ENCODE data around the gene MYLIP.
"Not testable (repeated sequence)": the region's sequence is repeated elsewhere in the genome, so short reads cannot be mapped to it uniquely, and the experiment has no call there.

The MYLIP gene

DNA sequence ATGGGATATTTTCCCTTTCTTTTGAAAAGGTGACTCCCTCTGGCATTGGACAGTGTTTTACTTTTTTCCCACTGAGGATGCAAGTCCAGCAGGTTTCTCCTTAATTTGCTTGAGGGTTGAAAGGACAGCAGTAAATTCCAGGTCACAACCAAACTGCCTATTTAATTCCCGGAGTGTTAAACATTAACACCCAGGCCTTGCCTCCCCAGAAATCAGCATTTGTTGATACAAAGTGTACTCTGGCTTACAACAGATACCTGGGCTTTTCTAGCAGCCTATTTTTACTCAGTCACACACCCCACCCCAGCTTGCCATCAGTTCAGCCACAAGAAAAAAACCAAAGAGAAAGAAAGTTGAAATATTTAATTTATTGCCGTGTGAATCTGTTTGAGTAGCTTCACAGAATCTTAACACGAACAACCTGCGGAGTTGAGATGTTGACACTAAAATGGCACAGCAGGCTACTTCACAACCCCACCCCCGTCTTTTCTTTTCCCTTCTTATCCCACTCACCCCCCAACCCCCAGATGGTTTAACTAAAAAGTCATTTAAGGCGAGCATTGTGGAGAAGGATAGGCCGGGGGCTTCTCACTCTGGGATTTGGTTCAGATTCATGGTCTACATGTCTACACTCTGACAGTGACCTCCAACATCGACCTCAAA, 45.7 kb downstream of the MYLIP start:
- no peak for DNase-seq (ENCODE audit: low spot score)

DNA sequence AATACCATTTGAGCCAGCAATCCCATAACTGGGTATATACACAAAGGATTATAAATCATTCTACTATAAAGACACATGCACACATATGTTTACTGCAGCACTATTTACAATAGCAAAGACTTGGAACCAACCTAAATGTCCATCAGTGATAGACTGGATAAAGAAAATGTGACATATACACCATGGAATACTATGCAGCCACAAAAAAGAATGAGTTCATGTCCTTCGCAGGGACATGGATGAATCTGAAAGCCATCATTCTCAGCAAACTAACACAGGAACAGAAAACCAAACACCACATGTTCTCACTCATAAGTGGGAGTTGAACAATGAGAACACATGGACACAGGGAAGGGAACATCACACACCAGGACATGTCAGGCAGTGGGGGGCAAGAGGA, 47.7 kb downstream of the MYLIP start:
- DNase-seq (ENCODE audit: low spot score) = not testable (repeated sequence)

DNA sequence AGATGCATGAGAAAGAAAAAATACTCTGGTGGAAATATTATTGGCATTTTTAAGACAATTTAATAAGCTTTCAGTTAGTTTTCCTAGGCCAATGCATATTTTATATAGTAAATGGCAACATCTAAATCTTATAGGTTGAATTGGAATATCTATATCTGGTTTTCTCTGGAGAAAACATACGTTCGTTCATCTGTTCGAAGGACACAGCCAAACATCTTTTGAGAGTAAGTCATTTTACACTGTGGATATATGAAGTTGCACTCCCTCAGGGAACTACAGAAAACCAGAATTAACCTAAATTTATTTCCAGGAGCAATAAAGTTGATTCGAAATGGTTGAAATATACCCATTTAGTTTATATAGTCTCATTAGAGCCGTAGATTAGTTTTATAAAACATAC, 49.0 kb downstream of the MYLIP start:
- no peak for DNase-seq (ENCODE audit: low spot score)

DNA sequence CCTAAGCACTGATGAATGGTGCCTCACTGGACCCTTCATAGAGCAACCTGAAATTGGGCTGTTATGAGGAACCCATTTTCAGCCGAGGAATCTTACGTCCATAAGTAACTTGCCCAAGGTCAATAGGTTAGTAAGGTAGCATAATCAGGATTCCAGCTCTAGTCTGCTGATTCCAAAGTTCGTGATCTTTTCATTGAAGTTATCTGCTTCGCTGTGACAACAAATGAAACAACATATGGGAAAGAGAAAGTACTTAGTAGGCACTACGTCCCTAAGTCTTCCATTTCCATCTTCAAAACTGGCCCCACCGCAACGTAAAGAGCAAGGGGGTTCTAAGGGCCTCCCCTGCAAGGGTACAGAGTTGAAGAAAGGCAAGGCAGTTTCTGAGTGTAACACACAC, 49.5 kb downstream of the MYLIP start:
- no peak for DNase-seq (ENCODE audit: low spot score)

DNA sequence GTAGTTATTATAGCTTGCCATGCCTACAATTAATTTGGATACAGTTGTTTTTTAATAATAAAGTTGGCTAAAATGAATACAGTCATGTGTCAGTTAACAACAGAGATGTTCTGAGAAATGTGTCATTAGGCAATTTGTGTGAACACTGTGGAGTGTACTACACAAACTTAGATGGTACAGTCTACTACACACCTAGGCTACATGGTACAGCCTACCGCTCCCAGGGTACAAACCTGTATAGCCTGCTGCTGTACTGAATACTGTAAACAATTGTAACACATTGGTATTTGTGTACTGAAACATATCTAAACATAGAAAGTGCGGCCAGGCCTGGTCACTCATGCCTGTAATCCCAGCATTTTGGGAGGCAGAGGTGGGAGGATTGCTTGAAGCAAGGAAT, 50.2 kb downstream of the MYLIP start:
- no peak for DNase-seq (ENCODE audit: low spot score)

DNA sequence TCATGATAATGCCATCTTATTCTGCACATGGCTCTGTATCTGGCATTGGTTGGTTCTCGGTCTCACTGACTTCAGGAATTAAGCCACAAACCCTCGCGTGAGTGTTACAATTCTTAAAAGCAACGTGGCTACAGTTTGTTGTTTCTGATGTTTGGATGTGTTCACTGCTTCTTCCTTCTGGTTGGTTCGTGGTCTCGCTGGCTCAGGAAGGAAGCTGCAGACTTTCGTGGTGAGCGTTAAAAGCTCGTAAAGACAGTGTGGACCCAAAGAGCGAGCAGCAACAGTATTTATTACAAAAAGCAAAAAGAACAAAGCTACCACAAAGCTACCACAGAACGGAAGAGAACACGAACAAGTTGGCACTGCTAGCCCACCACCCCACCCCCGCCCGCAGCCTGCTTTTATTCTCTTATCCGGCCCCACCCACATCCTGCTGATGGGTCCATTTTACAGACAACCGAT, 51.1 kb downstream of the MYLIP start:
- DNase-seq (ENCODE audit: low spot score) = no peak

DNA sequence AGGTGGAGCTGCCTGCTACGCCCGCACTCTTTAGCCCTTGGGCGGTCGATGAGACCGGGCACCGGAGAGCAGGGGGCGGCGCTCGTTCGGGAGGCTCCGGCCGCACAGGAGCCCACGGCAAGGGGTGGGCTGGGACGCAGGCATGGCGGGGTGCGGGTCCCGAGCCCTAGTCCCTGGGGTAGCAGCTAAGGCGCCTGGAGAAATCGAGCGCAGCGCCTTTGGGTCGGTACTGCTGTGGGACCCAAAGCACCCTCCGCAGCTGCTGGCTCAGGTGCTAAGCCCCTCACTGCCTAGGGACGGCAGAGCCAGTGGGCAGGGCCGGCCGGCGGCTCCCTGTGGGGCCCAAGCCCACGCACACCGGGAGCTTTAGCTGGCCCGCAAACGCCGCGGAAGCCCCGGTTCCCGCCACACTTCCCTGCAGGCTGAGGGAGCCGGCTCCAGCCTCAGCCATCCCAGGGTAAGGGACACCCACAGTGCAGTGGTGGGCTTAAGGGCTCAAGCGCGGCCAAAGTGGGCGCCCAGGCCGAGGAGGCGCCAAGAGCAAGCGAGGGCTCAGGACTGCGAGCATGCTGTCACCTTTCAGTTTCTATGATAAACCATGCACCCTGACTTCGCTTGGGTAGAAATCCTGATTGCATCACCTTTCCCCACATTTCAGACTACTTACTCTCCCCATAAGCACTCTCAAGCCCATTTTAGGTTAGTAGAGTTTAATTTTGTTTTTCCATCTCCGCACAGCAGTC, 52.0 kb downstream of the MYLIP start:
- DNase-seq (ENCODE audit: low spot score) = no peak

DNA sequence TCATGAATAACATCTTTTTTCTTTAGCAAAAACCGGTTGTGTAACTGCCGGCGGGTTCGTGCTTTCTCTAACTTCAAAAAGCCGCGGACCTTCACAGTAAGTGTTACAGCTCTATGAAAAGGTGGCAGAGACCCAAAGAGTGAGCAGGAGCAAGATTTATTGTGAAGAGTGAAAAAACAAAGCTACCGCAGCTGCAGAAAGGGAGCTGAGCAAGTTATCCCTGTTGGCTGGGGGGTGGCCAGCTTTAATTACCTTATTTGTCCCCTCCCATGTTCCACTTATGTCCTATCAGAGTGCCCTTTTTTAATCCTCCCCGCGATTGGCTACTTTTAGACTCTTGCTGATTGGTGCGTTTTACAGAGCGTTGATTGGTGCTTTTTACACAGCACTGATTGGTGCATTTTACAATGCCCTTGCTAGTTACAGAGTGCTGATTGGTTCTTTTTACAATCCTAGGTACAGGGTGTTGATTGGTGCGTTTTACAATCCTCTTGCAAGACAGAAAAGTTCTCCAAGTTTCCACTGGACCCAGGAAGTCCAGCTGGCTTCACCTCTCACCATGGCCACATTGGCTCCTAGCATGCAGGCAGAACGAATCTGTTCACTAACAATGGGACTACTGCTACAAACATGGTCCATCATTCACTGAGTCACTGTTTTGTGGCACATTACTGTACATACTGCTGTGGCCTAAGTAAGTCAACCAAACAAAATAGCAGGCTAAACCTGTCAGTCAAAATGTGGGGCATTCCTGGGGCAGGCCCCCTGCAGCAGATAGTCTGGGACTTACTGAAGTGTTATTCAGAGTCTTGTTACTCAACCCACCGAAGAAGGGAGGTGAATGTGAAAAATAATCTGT, 52.8 kb downstream of the MYLIP start:
- DNase-seq (ENCODE audit: low spot score) = no peak

DNA sequence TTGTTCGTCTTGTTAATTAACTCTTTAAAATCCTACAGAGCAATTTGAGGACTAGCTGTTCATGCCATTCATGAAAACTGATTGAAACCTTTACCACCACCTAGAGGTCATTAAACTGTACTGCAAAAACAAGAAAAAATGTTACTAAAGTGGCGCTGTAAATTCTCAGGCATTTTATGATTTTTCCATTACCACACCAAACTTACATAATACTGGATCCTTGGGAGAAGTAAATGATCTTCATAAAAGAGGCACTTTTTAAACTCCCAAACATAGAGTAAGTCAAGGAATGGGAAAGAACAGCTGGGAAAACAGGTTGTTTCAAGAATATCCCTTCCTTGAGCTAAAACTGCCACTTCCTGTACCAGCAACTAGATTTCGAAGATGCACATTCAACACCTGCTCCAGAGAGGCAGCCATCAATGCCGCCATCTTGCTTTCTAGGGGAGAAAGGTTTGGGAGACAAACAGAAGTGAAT, 54.3 kb downstream of the MYLIP start:
- DNase-seq (ENCODE audit: low spot score) = no peak

DNA sequence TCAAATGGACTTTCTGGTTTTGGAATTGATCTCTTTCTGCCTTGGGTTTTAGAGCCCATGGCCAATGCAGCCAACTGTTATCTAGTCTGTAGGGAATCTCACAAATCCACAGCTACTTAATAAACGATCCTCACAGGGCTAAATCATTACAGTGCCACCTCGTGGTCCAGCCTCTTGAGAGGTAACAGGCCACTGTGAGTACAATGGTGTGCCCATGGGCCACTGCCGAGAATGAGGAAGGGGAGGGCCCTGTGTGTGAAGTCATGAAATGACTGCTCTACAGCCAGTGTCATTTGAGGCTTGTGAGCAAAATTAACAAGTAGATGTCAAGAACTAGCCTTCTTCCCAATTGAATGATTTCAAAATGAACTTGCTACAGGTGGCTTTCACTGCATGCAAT, 55.2 kb downstream of the MYLIP start:
- DNase-seq (ENCODE audit: low spot score) = no peak

DNA sequence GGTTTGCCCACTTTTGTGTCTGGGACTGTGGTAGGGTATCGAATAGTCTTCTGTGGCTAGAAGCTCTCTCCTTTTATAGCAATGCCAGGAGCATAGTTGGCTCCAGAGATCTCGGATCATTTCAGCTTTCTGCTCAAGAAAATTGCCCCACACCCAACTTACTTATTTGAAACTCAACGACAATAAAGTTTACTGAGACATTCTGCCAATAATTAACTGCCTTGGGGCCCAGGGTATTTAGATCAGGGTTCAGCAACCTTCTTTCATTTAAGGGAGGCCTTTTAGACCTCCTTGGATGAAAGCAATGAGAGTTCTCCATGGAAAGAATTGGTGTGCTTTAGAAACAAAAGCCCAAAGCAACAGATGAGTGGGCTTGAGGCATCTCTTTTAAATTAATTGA, 55.7 kb downstream of the MYLIP start:
- DNase-seq (ENCODE audit: low spot score) = no peak

DNA sequence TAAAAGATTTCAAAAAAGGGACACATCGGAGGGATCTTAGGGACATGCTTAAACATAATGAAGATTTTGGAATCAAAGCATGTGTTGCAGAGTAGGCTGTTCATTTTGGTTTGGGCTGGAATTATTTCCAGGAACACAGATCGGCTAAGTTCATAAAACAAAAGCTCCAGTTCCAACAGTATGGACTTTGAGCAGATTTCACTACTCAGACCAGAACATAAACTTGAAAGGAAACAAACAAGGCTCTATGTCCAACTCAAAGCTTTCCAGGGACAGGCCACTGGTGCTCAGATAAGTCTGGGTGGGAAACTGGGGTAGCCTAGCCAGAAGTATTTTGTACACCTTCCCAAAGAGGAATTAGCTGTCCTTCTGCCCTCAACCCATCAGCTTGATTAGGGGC, 58.3 kb downstream of the MYLIP start:
- DNase-seq (ENCODE audit: low spot score) = no peak

DNA sequence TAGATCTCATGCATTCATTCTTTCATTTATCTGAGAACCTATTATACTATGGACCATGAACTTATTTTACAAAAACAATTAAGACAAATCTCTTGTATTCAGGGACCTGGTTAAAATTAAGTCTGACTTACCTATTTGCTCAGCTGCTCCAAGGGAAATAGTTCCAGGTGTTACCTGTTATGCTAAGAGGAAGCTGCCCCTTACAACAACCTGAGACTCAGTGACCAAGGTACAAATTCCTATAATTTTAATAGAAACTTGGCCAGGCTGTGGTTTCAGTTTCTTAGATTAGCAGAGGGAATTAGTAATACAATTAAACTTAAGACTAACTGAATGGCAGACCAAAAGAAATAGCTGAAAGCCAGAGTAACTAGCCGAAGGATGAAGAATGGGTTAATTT, 61.3 kb downstream of the MYLIP start:
- DNase-seq (ENCODE audit: low spot score) = no peak

DNA sequence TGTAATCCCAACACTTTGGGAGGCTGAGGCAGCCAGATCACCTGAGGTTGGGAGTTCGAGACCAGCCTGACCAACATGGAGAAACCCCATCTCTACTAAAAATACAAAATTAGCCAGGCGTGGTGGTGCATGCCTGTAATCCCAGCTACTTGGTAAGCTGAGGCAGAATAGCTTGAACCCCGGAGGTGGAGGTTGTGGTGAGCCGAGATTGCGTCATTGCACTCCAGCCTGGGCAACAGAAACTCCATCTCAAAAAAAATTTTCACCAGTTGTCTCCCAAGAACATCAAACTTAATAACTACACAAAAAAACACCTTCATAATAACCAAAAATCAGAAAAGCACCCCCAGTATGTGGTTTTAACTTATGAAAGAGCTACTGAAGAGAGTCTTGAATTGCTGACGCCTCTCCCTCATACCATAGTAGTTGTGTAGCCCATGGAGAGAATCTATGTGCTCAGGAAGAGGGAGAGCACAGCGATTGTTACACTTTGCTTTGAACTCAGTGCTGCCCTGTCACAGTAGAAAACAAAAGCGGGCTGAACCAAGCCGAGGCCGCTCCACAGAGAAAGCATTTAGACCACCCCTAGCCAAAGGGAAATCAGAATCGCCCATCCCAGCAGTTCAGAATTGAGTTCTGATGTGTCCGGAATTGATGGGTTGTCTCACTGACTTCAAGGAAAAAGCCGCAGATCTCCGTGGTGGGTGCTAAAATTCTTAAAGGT, 67.5 kb downstream of the MYLIP start:
- DNase-seq (ENCODE audit: low spot score) = no peak

DNA sequence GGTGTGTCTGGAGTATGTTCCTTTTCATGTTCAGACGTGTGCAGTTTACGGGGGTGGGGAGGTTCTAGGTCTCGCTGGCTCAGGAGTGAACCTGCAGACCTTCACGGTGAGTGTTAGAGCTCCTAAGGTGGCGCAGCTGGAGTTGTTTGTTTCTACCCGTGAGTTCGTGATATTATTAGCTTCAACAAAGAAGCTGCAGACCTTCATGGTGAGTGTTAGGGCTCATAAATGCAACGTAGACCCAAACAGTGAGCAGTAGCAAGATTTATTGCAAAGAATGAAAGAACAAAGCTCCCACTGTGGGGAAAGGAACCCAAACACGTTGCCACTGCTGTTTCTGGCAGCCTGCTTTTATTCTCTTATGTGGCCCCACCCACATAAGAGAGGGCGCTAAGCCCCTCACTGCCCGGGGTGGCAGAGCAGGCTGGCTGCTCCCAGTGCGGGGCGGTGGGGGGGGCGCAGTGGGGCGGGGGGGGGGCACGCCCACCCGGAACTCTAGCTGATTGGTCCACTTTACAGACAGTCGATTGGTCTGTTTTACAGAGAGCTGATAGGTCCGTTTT, 68.2 kb downstream of the MYLIP start:
- no peak for DNase-seq (ENCODE audit: low spot score)
